K562 (cell line): Measurements from ENCODE around the gene ZDHHC5. TPM values are rescaled to one million over a fixed set of nuclear protein-coding genes. Genes with fewer than 3 reads are reported as not detected.

Source experiments
- ATF3 ChIP-seq, 2 experiments: fragments of 450-650 bp in 1 of 2; sonication (generic) in 1 of 2; formaldehyde crosslinking in 1 of 2; IDR thresholded peaks in 1 of 2; conservative IDR thresholded peaks in 1 of 2; 2 replicates each; pipeline versions ENCODE4 v1.6.1 to v1.8.1; 2016 to 2023; ENCODE audit warnings: mild to moderate bottlenecking in 2 of 2, moderate library complexity in 2 of 2, inconsistent platforms in 1 of 2, missing genetic modification reagents in 1 of 2
- CCNT2 ChIP-seq: IDR thresholded peaks from 2 replicates; pipeline ENCODE4 v1.6.1; 2011; ENCODE audit warnings: borderline replicate concordance, low read depth, mild to moderate bottlenecking, moderate library complexity, mixed read lengths, low read length; ENCODE audit not compliant: insufficient read length; ENCODE audit errors: extremely low read depth
- HCFC1 ChIP-seq: IDR thresholded peaks from 2 replicates; pipeline ENCODE4 v1.6.1; 2012; ENCODE audit warnings: low read depth, low read length, improper control_type of control experiment
- HMGXB4 ChIP-seq: sonication (generic); formaldehyde crosslinking; IDR thresholded peaks from 2 replicates; pipeline ENCODE4 v1.8.1; 2023; ENCODE audit warnings: mild to moderate bottlenecking, missing genetic modification reagents
- JUN ChIP-seq, 2 experiments: sonication (generic) in 1 of 2; formaldehyde crosslinking in 1 of 2; IDR thresholded peaks; 2 replicates each; pipeline versions ENCODE4 v1.6.1 to v1.8.0; 2012 to 2022; ENCODE audit warnings: borderline replicate concordance in 2 of 2, mild to moderate bottlenecking in 2 of 2, improper control_type of control experiment in 1 of 2, low read depth in 1 of 2, low read length in 1 of 2, missing genetic modification reagents in 1 of 2
- MAFF ChIP-seq: IDR thresholded peaks from 2 replicates; pipeline ENCODE4 v1.6.1; 2012; ENCODE audit warnings: low read length, improper control_type of control experiment
- REST ChIP-seq, 2 experiments: fragments of 450-650 bp; formaldehyde crosslinking in 1 of 2; IDR thresholded peaks; 2 replicates each; pipeline versions ENCODE4 v1.4.0 to v1.6.1; 2014 to 2020; ENCODE audit warnings: mild to moderate bottlenecking in 2 of 2, borderline replicate concordance in 1 of 2, low read depth in 1 of 2
- RUNX1 ChIP-seq: sonication (generic); IDR thresholded peaks from 2 replicates; pipeline ENCODE4 v1.6.1; 2016; ENCODE audit warnings: antibody characterized with exemption, low read depth
- SNIP1 ChIP-seq: fragments of 450-650 bp; IDR thresholded peaks from 2 replicates; pipeline ENCODE4 v1.7.1; 2017; ENCODE audit warnings: low read depth, mild to moderate bottlenecking
- SOX6 ChIP-seq: fragments of 450-650 bp; IDR thresholded peaks from 2 replicates; pipeline ENCODE4 v1.6.1; 2014; ENCODE audit warnings: mild to moderate bottlenecking
- SRSF3 ChIP-seq: fragments of 200-400 bp; formaldehyde crosslinking; IDR thresholded peaks from 2 replicates; pipeline ENCODE4 v1.6.1; 2016; ENCODE audit warnings: mild to moderate bottlenecking, low read length, moderate library complexity; ENCODE audit not compliant: insufficient read depth
- ZFP36 ChIP-seq: fragments of 150-350 bp; IDR thresholded peaks from 2 replicates; pipeline ENCODE4 v1.6.1; 2018; ENCODE audit warnings: low read length, low read depth; ENCODE audit not compliant: partially characterized antibody
- ZNF431 ChIP-seq: sonication (generic); formaldehyde crosslinking; IDR thresholded peaks from 2 replicates; pipeline ENCODE4 v1.8.0; 2022; ENCODE audit warnings: mild to moderate bottlenecking, missing genetic modification reagents
- ZNF76 ChIP-seq: fragments of 250-450 bp; sonication (Bioruptor Pico); IDR thresholded peaks from 2 replicates; pipeline ENCODE4 v1.4.0; 2020; ENCODE audit warnings: mild to moderate bottlenecking, moderate library complexity, borderline replicate concordance
- ZNF830 ChIP-seq: fragments of 250-450 bp; sonication (Bioruptor Pico); IDR thresholded peaks from 2 replicates; pipeline ENCODE4 v1.5.0; 2021; ENCODE audit warnings: mild to moderate bottlenecking
- polyA plus RNA-seq, 8 experiments: library from polyadenylated mRNA; depleted of rRNA in 4 of 8; stranded (reverse) in 5 of 8; unstranded in 3 of 8; fragments of >200 nt; fragmentation: Nextera tagmentation in 2 of 8; fragmentation: Illumina TruSeq in 1 of 8; extraction: Ambion mirVana in 2 of 8; extraction: Trizol in 1 of 8; gene quantifications; 2 replicates each; pipeline versions ENCODE4 v1.2.1 to v1.2.3, GENCODE V29; 2011 to 2014; ENCODE audit warnings: inconsistent platforms in 1 of 8, missing spikeins in 1 of 8
- total RNA-seq, 7 experiments: library from RNA; depleted of rRNA in 6 of 7; stranded (reverse); fragments of >200 nt in 6 of 7; fragmentation: Illumina TruSeq in 2 of 7; extraction: Trizol in 2 of 7; gene quantifications; 2 replicates each; pipeline versions ENCODE4 v1.2.1 to v1.2.3, GENCODE V29; 2011 to 2021; ENCODE audit warnings: low replicate concordance in 1 of 7

The ZDHHC5 gene
- total and polyA plus RNA-seq, 9 of the 15 experiments (the other 6 are each of a cell fraction or from before 2014, with no cell fraction given): 3.8 to 64.2 (median 35.9) TPM

- TF ChIP-seq CCNT2 (peak; percentile 88), REST (IDR thresholded peaks at IDR 0.05; ENCODE audit: borderline replicate concordance) (no peak), REST (CRISPR knock-in tag; IDR thresholded peaks at IDR 0.05; ENCODE audit: low read depth) (no peak), HCFC1 (no peak), SOX6 (peak; percentile 94), HMGXB4 (CRISPR knock-in tag) (no peak), ZFP36 (peak; percentile 9), ATF3 (IDR thresholded peaks at IDR 0.05) (peak; percentile 57), ATF3 (CRISPR knock-in tag; conservative IDR thresholded peaks at IDR 0.05) (no peak), JUN (IDR thresholded peaks at IDR 0.05; ENCODE audit: borderline replicate concordance, low read depth, low read length) (peak; percentile 46; the same call in 1 of the 2 replicates), JUN (CRISPR knock-in tag; IDR thresholded peaks at IDR 0.05; ENCODE audit: borderline replicate concordance) (no peak), MAFF (no peak), ZNF76 (CRISPR knock-in tag) (0 out of 2 replicates have a peak, but pooled peaks have one; percentile 49), ZNF431 (CRISPR knock-in tag) (no peak), RUNX1 (peak; percentile 90), SRSF3 (no peak), SNIP1 (no peak), ZNF830 (CRISPR knock-in tag) (no peak)
Observed at GRCh38 chr11:57647960-57648800, 19.7 kb upstream of the ZDHHC5 start (continued).
